Esophagus squamous epithelium (tissue), 5 donors: ENCODE measurements around the gene RUNX1. TPM values are rescaled to one million over a fixed set of nuclear protein-coding genes. Genes with fewer than 3 reads are reported as not detected.

Experiments used
- DNase-seq: peaks from one replicate; lab custom pipeline; 2025; lab: John Stamatoyannopoulos, UW
- H3K27ac ChIP-seq, 4 donors: fragments of 200-600 bp; sonication (generic); one replicate each; pipeline ENCODE4 v1.5.1; 2016 to 2019; ENCODE audit warnings: mild to moderate bottlenecking in 1 of 4
- H3K27me3 ChIP-seq, 4 donors: fragments of 200-600 bp; sonication (generic); 1 replicate in 3 of 4; 2 replicates in 1 of 4; pipeline versions ENCODE4 v1.5.1 to v1.6.0; 2017 to 2021; ENCODE audit warnings: antibody characterized with exemption in 1 of 4
- H3K36me3 ChIP-seq, 3 donors: fragments of 200-600 bp; sonication (generic); one replicate each; pipeline ENCODE4 v1.5.1; 2016 to 2019
- H3K4me1 ChIP-seq, 3 donors: fragments of 200-600 bp; sonication (generic); one replicate each; pipeline ENCODE4 v1.5.1; 2017 to 2019
- H3K4me3 ChIP-seq, 4 donors: fragments of 200-600 bp; sonication (generic); 1 replicate in 3 of 4; 2 replicates in 1 of 4; pipeline ENCODE4 v1.5.1; 2016 to 2019; ENCODE audit warnings: mild to moderate bottlenecking in 2 of 4, moderate library complexity in 1 of 4
- H3K9me3 ChIP-seq, 3 donors: fragments of 200-600 bp; sonication (generic); one replicate each; pipeline ENCODE4 v1.5.1; 2016 to 2019
- POLR2A ChIP-seq, 4 donors: fragments of 450-650 bp; IDR thresholded peaks; one replicate each; pipeline ENCODE4 v1.6.1; 2017; ENCODE audit warnings: antibody characterized with exemption in 4 of 4, mild to moderate bottlenecking in 4 of 4, moderate library complexity in 3 of 4
- WGBS, 2 donors: methylation state at CpG; one replicate each; pipeline ENCODE4 v1.1.5; 2018; 5-methylcytosine and 5-hydroxymethylcytosine counted together
- intact Hi-C: fragments of 100-400 bp; cut with DNase I; formaldehyde crosslinking; loops from one replicate; pipeline ENCODE4 v1.15.0; 2022
- total RNA-seq, 4 donors: library from RNA; depleted of rRNA; stranded (reverse); fragments of >200 nt; gene quantifications; one replicate each; pipeline ENCODE4 v1.1.0, GENCODE V29; 2016
- TF ChIP-seq, protein P1 (sequence below), 6 experiments: fragments of 450-650 bp in 4 of 6; fragments of 200-600 bp in 2 of 6; sonication (generic) in 2 of 6; IDR thresholded peaks; one replicate each; pipeline ENCODE4 v1.5.1; 2016 to 2019; ENCODE audit warnings: antibody characterized with exemption in 6 of 6, mild to moderate bottlenecking in 4 of 6, moderate library complexity in 4 of 6
- donor health status: DM: yes; HTN: yes; CAD: no.

RUNX1 gene
- total RNA-seq, 4 donors from 2014 or later: 8.2 to 25.4 (median 18.3) TPM

DNA sequence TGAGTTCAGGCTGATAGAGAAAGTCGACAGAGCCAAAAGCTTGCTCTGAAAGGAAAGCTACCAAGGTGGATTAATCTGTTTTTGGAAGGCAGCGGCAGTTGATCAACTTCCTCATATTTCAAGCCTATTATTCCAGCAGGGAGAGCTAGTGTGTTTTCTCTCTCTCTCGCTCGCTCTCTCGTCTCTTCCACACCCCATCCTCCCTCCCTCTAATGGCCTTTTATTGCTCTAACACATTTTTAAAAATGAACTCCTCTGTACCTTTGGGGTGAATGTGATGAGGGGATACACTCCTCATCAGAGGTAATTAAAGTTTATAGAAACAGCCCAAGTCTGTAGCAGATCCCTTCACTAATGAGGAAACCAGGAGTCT lies 253.9 kb downstream of the RUNX1 start:
- Histone ChIP-seq H3K9me3 (no peaks in the 10 kb centered on the region), H3K4me3 (peak overlapping the region in 1 of 4 donors; percentile 12), H3K36me3 (peaks cover 0 to 69% (median 0%) of the 10 kb centered on the region in 3 donors), H3K27me3 (no peaks in the 10 kb centered on the region), H3K27ac (peak overlapping the region; percentile 74 to 90 (median 86)), H3K4me1 (peaks cover 23 to 51% (median 32%) of the 10 kb centered on the region in 3 donors)
- 14 to 22% methylated on average over 5 of the region's 5 CpGs for WGBS, 2 donors
- TF ChIP-seq, protein P1, sequence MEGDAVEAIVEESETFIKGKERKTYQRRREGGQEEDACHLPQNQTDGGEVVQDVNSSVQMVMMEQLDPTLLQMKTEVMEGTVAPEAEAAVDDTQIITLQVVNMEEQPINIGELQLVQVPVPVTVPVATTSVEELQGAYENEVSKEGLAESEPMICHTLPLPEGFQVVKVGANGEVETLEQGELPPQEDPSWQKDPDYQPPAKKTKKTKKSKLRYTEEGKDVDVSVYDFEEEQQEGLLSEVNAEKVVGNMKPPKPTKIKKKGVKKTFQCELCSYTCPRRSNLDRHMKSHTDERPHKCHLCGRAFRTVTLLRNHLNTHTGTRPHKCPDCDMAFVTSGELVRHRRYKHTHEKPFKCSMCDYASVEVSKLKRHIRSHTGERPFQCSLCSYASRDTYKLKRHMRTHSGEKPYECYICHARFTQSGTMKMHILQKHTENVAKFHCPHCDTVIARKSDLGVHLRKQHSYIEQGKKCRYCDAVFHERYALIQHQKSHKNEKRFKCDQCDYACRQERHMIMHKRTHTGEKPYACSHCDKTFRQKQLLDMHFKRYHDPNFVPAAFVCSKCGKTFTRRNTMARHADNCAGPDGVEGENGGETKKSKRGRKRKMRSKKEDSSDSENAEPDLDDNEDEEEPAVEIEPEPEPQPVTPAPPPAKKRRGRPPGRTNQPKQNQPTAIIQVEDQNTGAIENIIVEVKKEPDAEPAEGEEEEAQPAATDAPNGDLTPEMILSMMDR (IDR thresholded peaks at IDR 0.05): peak in 1 of 6 experiments; percentile 43
- no peak for TF ChIP-seq POLR2A (IDR thresholded peaks at IDR 0.05)
- no peak for DNase-seq
- intact Hi-C loops: no loop called here

DNA sequence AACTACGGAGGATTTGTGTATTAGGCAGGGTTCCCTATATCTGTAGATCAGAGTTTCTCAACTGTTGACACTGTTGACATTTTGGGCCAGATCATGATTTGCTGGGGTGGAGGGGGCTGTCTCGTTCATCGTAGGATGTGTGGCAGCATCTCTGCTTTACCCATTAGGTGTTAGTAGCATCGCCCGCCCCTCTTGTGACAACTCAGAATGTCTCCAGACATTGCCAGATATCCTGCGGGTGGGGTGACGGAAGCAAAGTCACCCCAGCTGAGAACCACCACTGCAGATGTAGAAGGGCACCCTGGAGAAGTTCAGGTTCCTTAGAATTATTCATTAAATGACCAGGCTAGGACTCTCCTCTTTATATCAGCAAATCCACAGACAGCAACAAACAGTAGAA lies 254.4 kb downstream of the RUNX1 start:
- peak overlapping the region; percentile 74 to 90 (median 86) for H3K27ac ChIP-seq
- TF ChIP-seq, protein P1 (IDR thresholded peaks at IDR 0.05): no peak
- no peak for TF ChIP-seq POLR2A (IDR thresholded peaks at IDR 0.05)
- H3K4me3 ChIP-seq: peak overlapping the region in 1 of 4 donors; percentile 12
- H3K27me3 ChIP-seq: no peaks in the 10 kb centered on the region
- intact Hi-C loops: no loop called here
- no peaks in the 10 kb centered on the region for H3K9me3 ChIP-seq
- no peak for DNase-seq
- WGBS, 2 donors: 74 to 85% methylated on average over 5 to 7 of the region's 7 CpGs
- H3K36me3 ChIP-seq: peaks cover 0 to 73% (median 0%) of the 10 kb centered on the region in 3 donors
- peaks cover 23 to 49% (median 32%) of the 10 kb centered on the region in 3 donors for H3K4me1 ChIP-seq

DNA sequence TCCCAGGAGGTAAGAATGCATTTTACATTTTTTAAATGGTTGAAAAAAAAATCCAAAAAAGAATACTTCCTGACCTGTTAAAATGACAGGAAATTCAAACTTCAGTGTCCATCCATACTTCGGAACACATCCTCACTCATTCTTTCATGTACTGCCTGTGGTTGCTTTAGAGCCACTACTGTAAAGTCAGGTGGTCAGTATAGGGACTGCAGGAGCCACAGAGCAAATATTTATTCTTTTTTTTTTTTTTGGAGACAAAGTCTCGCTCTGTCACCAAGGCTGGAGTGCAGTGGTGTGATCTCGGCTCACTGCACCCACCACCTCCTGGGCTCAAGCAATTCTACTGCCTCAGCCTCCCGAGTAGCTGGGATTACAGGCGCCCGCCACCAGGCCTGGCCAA lies 255.6 kb downstream of the RUNX1 start:
- Histone ChIP-seq H3K9me3 (no peaks in the 10 kb centered on the region), H3K4me3 (no peak overlapping the region), H3K4me1 (peaks cover 23 to 45% (median 32%) of the 10 kb centered on the region in 3 donors), H3K27me3 (no peaks in the 10 kb centered on the region), H3K27ac (no peak overlapping the region), H3K36me3 (peaks cover 0 to 61% (median 0%) of the 10 kb centered on the region in 3 donors)
- 84 to 99% methylated on average over 4 to 6 of the region's 6 CpGs for WGBS, 2 donors
- no peak for DNase-seq
- TF ChIP-seq, protein P1 (IDR thresholded peaks at IDR 0.05): no peak
- TF ChIP-seq POLR2A (IDR thresholded peaks at IDR 0.05): no peak
- intact Hi-C loops: no loop called here

DNA sequence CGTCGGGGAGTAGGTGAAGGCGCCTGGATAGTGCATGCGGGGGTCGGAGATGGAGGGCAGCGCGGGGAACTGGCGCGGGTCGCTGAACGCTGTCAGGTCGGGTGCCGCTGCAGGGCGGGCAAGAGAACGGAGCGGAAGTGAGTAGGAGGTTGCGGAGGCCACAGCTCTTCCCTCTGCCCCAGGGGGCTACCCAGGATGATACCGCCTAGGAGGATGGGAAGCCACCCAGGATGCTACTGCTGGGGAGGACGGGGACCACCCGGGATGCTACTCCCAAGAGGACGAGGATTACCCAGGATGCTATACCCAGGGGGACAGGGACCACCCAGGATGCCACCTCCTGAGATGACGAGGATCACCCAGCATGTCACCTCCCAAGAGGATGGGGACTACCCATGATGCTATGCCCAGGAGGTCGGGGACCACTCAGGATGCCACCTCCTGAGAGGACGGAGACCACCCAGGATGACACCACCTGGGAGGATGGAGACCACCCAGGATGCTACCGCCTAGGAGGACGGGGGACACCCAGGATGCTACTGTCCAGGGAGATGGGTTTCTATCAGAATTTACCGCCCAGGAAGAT lies 256.5 kb downstream of the RUNX1 start:
- no peak for TF ChIP-seq POLR2A (IDR thresholded peaks at IDR 0.05)
- TF ChIP-seq, protein P1 (IDR thresholded peaks at IDR 0.05): no peak
- Histone ChIP-seq H3K27me3 (no peaks in the 10 kb centered on the region), H3K27ac (no peak overlapping the region), H3K9me3 (no peaks in the 10 kb centered on the region), H3K36me3 (peaks cover 0 to 55% (median 0%) of the 10 kb centered on the region in 3 donors), H3K4me3 (no peak overlapping the region), H3K4me1 (peaks cover 19 to 36% (median 28%) of the 10 kb centered on the region in 3 donors)
- intact Hi-C loops: no loop called here
- DNase-seq: no peak
- WGBS, 2 donors: 91 to 92% methylated on average over 24 of the region's 27 CpGs

DNA sequence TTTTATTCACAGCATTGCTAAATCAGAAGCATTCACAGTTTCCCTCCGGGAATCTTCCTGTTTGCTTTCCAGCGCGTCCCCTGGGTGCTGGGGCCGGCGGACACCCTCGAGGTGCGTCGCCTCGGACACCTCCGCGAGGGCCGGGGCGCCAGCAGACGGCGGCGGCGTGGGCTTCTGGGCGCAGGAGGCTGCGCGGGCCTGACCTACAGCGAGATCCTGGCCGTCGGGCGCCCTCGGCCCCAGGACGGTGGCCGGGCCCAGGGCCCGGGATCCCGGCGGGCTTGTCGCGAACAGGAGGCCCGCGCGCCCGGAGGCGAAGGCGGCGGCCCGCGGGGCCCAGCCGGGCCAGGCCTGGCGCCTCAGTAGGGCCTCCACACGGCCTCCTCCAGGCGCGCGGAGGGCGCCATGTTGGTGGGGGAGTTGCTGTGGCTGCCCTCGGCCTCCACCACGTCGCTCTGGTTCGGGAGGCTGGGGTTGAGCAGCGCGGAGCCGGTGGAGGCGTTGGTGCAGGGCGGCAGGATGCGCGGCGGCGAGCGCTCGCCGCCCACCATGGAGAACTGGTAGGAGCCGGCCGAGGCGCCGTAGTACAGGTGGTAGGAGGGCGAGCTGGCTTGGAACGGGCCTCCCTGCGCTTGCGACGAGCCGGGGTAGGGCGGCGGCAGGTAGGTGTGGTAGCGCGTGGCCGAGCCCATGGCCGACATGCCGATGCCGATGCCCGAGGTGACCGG lies 257.2 kb downstream of the RUNX1 start:
- DNase-seq: no peak
- WGBS, 2 donors: 92 to 95% methylated on average over 10 to 31 of the region's 84 CpGs
- peaks cover 15 to 29% (median 22%) of the 10 kb centered on the region in 3 donors for H3K4me1 ChIP-seq
- H3K27me3 ChIP-seq: no peaks in the 10 kb centered on the region
- no peak overlapping the region for H3K27ac ChIP-seq
- peaks cover 0 to 51% (median 0%) of the 10 kb centered on the region in 3 donors for H3K36me3 ChIP-seq
- no peak overlapping the region for H3K4me3 ChIP-seq
- TF ChIP-seq, protein P1 (IDR thresholded peaks at IDR 0.05): no peak
- no peak for TF ChIP-seq POLR2A (IDR thresholded peaks at IDR 0.05)
- intact Hi-C loops: no loop called here
- H3K9me3 ChIP-seq: no peaks in the 10 kb centered on the region
